GM19351 (cell line): ENCODE data around the gene ZNF460.

Source experiments
- ATAC-seq: cut with Tn5 transposase; IDR thresholded peaks from one replicate; pipeline ENCODE4 v1.9.1; 2021; ENCODE audit warnings: mild to moderate bottlenecking, moderate library complexity; ENCODE audit not compliant: unreplicated experiment

ZNF460 gene

DNA sequence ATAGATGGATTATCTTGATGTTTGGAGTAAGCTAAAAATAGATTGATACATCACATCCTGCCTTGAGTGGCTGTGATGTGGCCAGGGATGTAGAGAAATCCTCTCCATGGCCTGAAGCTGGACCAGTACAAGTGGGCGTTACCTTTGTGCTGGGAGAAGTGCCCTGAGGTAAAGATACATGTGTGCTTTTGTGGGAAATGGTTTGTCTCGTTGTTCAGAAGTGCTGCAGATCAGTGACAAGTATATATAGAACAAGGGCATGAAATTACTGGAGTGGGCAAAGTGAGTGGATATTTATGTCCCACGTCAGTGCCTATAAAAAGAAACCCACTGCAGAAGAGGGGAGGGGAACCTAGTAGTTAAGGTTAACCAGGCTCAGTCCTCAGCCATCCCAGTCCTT, 58.6 kb downstream of the ZNF460 start:
- no peak for ATAC-seq

DNA sequence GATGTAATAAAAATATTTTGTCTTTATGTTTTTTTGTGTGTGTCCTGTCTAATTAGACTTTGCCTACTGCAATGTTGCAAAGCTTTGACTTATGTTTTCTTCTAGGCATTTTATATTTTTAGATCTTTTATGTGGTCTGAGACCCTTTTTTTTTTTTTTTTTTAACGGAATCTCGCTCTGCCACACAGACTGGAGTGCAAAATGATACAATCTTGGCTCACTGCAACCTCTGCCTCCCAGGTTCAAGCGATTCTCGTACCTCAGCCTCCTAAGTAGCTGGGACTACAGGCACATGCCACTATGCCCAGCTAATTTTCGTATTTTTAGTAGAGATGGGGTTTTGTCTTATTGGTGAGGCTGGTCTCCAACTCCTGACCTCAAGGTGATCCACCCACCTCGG, 62.3 kb downstream of the ZNF460 start:
- no peak for ATAC-seq
